ENCODE data around the gene CLEC20A. TPM values are rescaled to one million over a fixed set of nuclear protein-coding genes. Genes with fewer than 3 reads are reported as not detected.

Gene CLEC20A
- total and polyA plus RNA-seq, 4 experiments from 2014 or later: not detected

GRCh38 chr1:178500936-178501554 lies 4.3 kb upstream of the CLEC20A start:
- Mint-ChIP-seq H3K9me3 (no peaks in the 10 kb centered on the region), H3K27ac (no peak overlapping the region), H3K27me3 (peaks cover 0 to 5% of the 10 kb centered on the region in 2 donors), H3K36me3 (no peaks in the 10 kb centered on the region), H3K4me1 (no peaks in the 10 kb centered on the region), H3K4me3 (no peak overlapping the region)
- DNase-seq: no peak
- no peak overlapping the region for H3K27ac ChIP-seq (ENCODE audit: low read depth, low read length)
- no peaks in the 10 kb centered on the region for H3K4me1 ChIP-seq (ENCODE audit: insufficient read depth, low read length)
- CTCF ChIA-PET (ENCODE audit: partially characterized antibody): interaction anchor here (0.9 to 1.9 kb wide), 4 partner anchors 10 to 27 kb away, joined by 3 to 4 read pairs (median 4); no protein-coding TSS in a partner anchor
- intact Hi-C loops (cut with micrococcal nuclease): loop anchor here (2.0 kb wide), 1 partner anchor 190 kb away; no protein-coding TSS in a partner anchor
- H3K9me3 ChIP-seq (ENCODE audit: control insufficient read depth in 1 of 2, low read length in 2 of 2): no peaks in the 10 kb centered on the region
- POLR2A ChIA-PET (ENCODE audit: partially characterized antibody): no interaction called here
- no peaks in the 10 kb centered on the region for H3K27me3 ChIP-seq (ENCODE audit: insufficient read depth, low read length)
- no peak overlapping the region for H3K4me3 ChIP-seq (ENCODE audit: low read length in 2 of 2)
- H3K36me3 ChIP-seq (ENCODE audit: insufficient read depth, low read length): no peaks in the 10 kb centered on the region

GRCh38 chr1:178500091-178500770 lies 3.5 kb upstream of the CLEC20A start:
- Histone ChIP-seq H3K4me3 (ENCODE audit: low read length in 2 of 2) (no peak overlapping the region), H3K27ac (ENCODE audit: low read depth, low read length) (no peak overlapping the region), H3K36me3 (ENCODE audit: insufficient read depth, low read length) (no peaks in the 10 kb centered on the region), H3K4me1 (ENCODE audit: insufficient read depth, low read length) (no peaks in the 10 kb centered on the region), H3K27me3 (ENCODE audit: insufficient read depth, low read length) (no peaks in the 10 kb centered on the region), H3K9me3 (ENCODE audit: control insufficient read depth in 1 of 2, low read length in 2 of 2) (no peaks in the 10 kb centered on the region)
- ChIA-PET CTCF (ENCODE audit: partially characterized antibody) (interaction anchor here (1.2 kb wide), 1 partner anchor 9 kb away, joined by 3 read pairs; no protein-coding TSS in a partner anchor), POLR2A (ENCODE audit: partially characterized antibody) (no interaction called here)
- H3K4me3 Mint-ChIP-seq: no peak overlapping the region
- no peaks in the 10 kb centered on the region for H3K4me1 Mint-ChIP-seq
- H3K27ac Mint-ChIP-seq: peak overlapping the region in 1 of 7 donors; percentile 11
- peaks cover 0 to 7% of the 10 kb centered on the region in 2 donors for H3K27me3 Mint-ChIP-seq
- H3K9me3 Mint-ChIP-seq: no peaks in the 10 kb centered on the region
- DNase-seq: no peak
- H3K36me3 Mint-ChIP-seq: no peaks in the 10 kb centered on the region
- intact Hi-C loops (cut with micrococcal nuclease): loop anchor here (2.0 kb wide), 1 partner anchor 189 kb away; no protein-coding TSS in a partner anchor

GRCh38 chr1:178498896-178499675 lies 2.3 kb upstream of the CLEC20A start:
- ChIA-PET POLR2A (ENCODE audit: partially characterized antibody) (no interaction called here), CTCF (ENCODE audit: partially characterized antibody) (no interaction called here)
- no peak overlapping the region for H3K4me3 Mint-ChIP-seq
- Histone ChIP-seq H3K36me3 (ENCODE audit: insufficient read depth, low read length) (no peaks in the 10 kb centered on the region), H3K27ac (ENCODE audit: low read depth, low read length) (no peak overlapping the region), H3K4me3 (ENCODE audit: low read length in 2 of 2) (no peak overlapping the region), H3K4me1 (ENCODE audit: insufficient read depth, low read length) (no peaks in the 10 kb centered on the region), H3K27me3 (ENCODE audit: insufficient read depth, low read length) (no peaks in the 10 kb centered on the region), H3K9me3 (ENCODE audit: control insufficient read depth in 1 of 2, low read length in 2 of 2) (no peaks in the 10 kb centered on the region)
- intact Hi-C loops (cut with micrococcal nuclease): no loop called here
- peaks cover 0 to 5% of the 10 kb centered on the region in 2 donors for H3K27me3 Mint-ChIP-seq
- H3K9me3 Mint-ChIP-seq: no peaks in the 10 kb centered on the region
- H3K36me3 Mint-ChIP-seq: no peaks in the 10 kb centered on the region
- DNase-seq: no peak
- H3K4me1 Mint-ChIP-seq: no peaks in the 10 kb centered on the region
- H3K27ac Mint-ChIP-seq: no peak overlapping the region

GRCh38 chr1:178497903-178498478 lies 1.2 kb upstream of the CLEC20A start:
- CTCF ChIA-PET (ENCODE audit: partially characterized antibody): no interaction called here
- Mint-ChIP-seq H3K4me3 (no peak overlapping the region), H3K4me1 (no peaks in the 10 kb centered on the region), H3K9me3 (no peaks in the 10 kb centered on the region), H3K36me3 (no peaks in the 10 kb centered on the region), H3K27ac (no peak overlapping the region), H3K27me3 (peaks cover 0 to 5% of the 10 kb centered on the region in 2 donors)
- POLR2A ChIA-PET (ENCODE audit: partially characterized antibody): no interaction called here
- intact Hi-C loops (cut with micrococcal nuclease): no loop called here
- no peak for DNase-seq
- Histone ChIP-seq H3K27ac (ENCODE audit: low read depth, low read length) (no peak overlapping the region), H3K9me3 (ENCODE audit: control insufficient read depth in 1 of 2, low read length in 2 of 2) (no peaks in the 10 kb centered on the region), H3K4me3 (ENCODE audit: low read length in 2 of 2) (no peak overlapping the region), H3K36me3 (ENCODE audit: insufficient read depth, low read length) (no peaks in the 10 kb centered on the region), H3K4me1 (ENCODE audit: insufficient read depth, low read length) (no peaks in the 10 kb centered on the region), H3K27me3 (ENCODE audit: insufficient read depth, low read length) (no peaks in the 10 kb centered on the region)

- intact Hi-C loops (cut with micrococcal nuclease): no loop called here
- Histone ChIP-seq H3K9me3 (ENCODE audit: control insufficient read depth in 1 of 2, low read length in 2 of 2) (no peaks in the 10 kb centered on the region), H3K36me3 (ENCODE audit: insufficient read depth, low read length) (no peaks in the 10 kb centered on the region), H3K27me3 (ENCODE audit: insufficient read depth, low read length) (no peaks in the 10 kb centered on the region), H3K4me3 (ENCODE audit: low read length in 2 of 2) (no peak overlapping the region), H3K4me1 (ENCODE audit: insufficient read depth, low read length) (no peaks in the 10 kb centered on the region), H3K27ac (ENCODE audit: low read depth, low read length) (no peak overlapping the region)
- Mint-ChIP-seq H3K9me3 (no peaks in the 10 kb centered on the region), H3K27me3 (peaks cover 0 to 5% of the 10 kb centered on the region in 2 donors), H3K36me3 (no peaks in the 10 kb centered on the region), H3K4me3 (no peak overlapping the region), H3K27ac (no peak overlapping the region), H3K4me1 (no peaks in the 10 kb centered on the region)
- POLR2A ChIA-PET (ENCODE audit: partially characterized antibody): no interaction called here
- CTCF ChIA-PET (ENCODE audit: partially characterized antibody): no interaction called here
- DNase-seq: no peak
Measured at GRCh38 chr1:178495741-178496409, 889 bp downstream of the CLEC20A start.

GRCh38 chr1:178495158-178495557 lies 1.6 kb downstream of the CLEC20A start:
- POLR2A ChIA-PET (ENCODE audit: partially characterized antibody): no interaction called here
- Mint-ChIP-seq H3K4me3 (no peak overlapping the region), H3K36me3 (no peaks in the 10 kb centered on the region), H3K9me3 (no peaks in the 10 kb centered on the region), H3K27me3 (peaks cover 0 to 5% of the 10 kb centered on the region in 2 donors), H3K27ac (no peak overlapping the region), H3K4me1 (no peaks in the 10 kb centered on the region)
- CTCF ChIA-PET (ENCODE audit: partially characterized antibody): interaction anchor here (0.6 kb wide), 2 partner anchors 47 to 583 kb away, joined by 3 read pairs; no protein-coding TSS in a partner anchor
- intact Hi-C loops (cut with micrococcal nuclease): no loop called here
- no peak overlapping the region for H3K27ac ChIP-seq (ENCODE audit: low read depth, low read length)
- H3K36me3 ChIP-seq (ENCODE audit: insufficient read depth, low read length): no peaks in the 10 kb centered on the region
- H3K4me1 ChIP-seq (ENCODE audit: insufficient read depth, low read length): no peaks in the 10 kb centered on the region
- H3K4me3 ChIP-seq (ENCODE audit: low read length in 2 of 2): no peak overlapping the region
- H3K9me3 ChIP-seq (ENCODE audit: control insufficient read depth in 1 of 2, low read length in 2 of 2): no peaks in the 10 kb centered on the region
- no peak for DNase-seq
- H3K27me3 ChIP-seq (ENCODE audit: insufficient read depth, low read length): no peaks in the 10 kb centered on the region

Data from CD4-positive, alpha-beta memory T cell (primary cell).